Nephron progenitor cell (in vitro differentiated cells): ENCODE data around the gene CEP131.

ENCODE experiments used
- DNase-seq: peaks from one replicate; pipeline ENCODE4 v3.0.0; 2021
- H3K27ac Mint-ChIP-seq: 2 replicates; pipeline ENCODE4 v1.8.0; 2021; ENCODE audit warnings: mild to moderate bottlenecking, moderate library complexity, mixed read lengths
- H3K27me3 Mint-ChIP-seq: 2 replicates; pipeline ENCODE4 v1.8.0; 2021; ENCODE audit warnings: mild to moderate bottlenecking, low read depth, mixed read lengths; ENCODE audit not compliant: poor library complexity
- H3K36me3 Mint-ChIP-seq: 2 replicates; pipeline ENCODE4 v1.8.0; 2021; ENCODE audit warnings: low read depth, mixed read lengths
- H3K4me1 Mint-ChIP-seq: 2 replicates; pipeline ENCODE4 v1.8.0; 2021; ENCODE audit warnings: mixed read lengths
- H3K4me3 Mint-ChIP-seq: 2 replicates; pipeline ENCODE4 v1.8.0; 2021; ENCODE audit warnings: mild to moderate bottlenecking, moderate library complexity, mixed read lengths
- H3K9me3 Mint-ChIP-seq: 2 replicates; pipeline ENCODE4 v1.8.0; 2021; ENCODE audit warnings: mild to moderate bottlenecking, moderate library complexity, mixed read lengths
- TF ChIP-seq, protein P1 (sequence below): fragments of 200-600 bp; sonication (generic); IDR thresholded peaks from 2 replicates; pipeline ENCODE4 v1.5.0; 2021; ENCODE audit warnings: antibody characterized with exemption

The CEP131 gene

DNA sequence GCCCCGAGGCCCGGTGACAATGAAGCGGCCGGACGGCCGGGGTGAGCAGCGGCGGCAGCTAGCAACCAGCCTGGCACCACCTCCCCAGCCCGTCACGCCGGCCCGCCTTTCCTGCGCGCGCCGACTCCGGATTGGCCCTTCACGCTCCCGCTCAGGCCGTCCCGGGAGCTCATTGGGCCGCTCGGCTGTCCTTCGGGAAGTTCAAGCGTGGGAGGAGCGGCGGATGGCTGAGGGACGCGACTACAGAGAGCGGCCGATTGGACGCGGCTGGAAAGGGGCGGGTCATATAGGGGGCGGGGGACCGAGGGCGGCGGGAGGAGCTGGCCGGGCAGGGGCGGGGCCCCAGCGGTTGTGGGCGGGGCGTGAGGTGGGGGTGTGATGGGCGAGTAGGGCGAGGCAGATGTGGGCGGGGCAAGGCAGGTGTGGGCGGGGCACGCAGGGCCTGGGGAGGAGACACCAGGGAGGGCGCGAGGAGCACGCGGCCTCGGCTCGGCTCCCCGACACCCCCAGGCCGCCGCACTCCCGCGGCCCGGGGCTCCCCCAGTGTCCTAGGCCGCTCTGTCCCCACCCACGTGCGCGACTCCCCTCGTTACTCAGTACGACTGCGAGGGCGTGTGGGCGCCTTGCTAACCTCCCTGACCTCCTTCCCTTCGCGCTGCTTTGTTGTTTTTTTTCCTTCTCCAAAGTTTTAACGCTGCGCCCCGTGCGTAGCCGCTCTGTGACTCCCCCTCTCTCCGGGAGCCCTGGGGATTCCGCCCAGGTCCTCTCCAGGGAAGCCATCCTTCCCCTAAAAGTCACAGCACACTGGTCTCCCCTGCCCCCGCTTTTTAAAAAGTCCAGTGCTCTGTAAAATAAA lies at the start of gene CEP131:
CEP131 (minus strand) TSS at position 60 of the 856 bp plus-strand sequence. CDS start 2,909 bp downstream, outside the sequence.
- Mint-ChIP-seq H3K9me3 (peaks cover 25% of the 10 kb centered on the region), H3K36me3 (peaks cover 21% of the 10 kb centered on the region)

GRCh38 chr17:81271226-81271625 lies 48.5 kb upstream of the CEP131 start:
- H3K4me1 Mint-ChIP-seq: peaks cover 26% of the 10 kb centered on the region
- no peak overlapping the region for H3K4me3 Mint-ChIP-seq
- TF ChIP-seq, protein P1, sequence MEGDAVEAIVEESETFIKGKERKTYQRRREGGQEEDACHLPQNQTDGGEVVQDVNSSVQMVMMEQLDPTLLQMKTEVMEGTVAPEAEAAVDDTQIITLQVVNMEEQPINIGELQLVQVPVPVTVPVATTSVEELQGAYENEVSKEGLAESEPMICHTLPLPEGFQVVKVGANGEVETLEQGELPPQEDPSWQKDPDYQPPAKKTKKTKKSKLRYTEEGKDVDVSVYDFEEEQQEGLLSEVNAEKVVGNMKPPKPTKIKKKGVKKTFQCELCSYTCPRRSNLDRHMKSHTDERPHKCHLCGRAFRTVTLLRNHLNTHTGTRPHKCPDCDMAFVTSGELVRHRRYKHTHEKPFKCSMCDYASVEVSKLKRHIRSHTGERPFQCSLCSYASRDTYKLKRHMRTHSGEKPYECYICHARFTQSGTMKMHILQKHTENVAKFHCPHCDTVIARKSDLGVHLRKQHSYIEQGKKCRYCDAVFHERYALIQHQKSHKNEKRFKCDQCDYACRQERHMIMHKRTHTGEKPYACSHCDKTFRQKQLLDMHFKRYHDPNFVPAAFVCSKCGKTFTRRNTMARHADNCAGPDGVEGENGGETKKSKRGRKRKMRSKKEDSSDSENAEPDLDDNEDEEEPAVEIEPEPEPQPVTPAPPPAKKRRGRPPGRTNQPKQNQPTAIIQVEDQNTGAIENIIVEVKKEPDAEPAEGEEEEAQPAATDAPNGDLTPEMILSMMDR: no peak
- H3K9me3 Mint-ChIP-seq: peaks cover 13% of the 10 kb centered on the region
- H3K27ac Mint-ChIP-seq: no peak overlapping the region
- peaks cover 60% of the 10 kb centered on the region for H3K36me3 Mint-ChIP-seq
- peaks cover 3% of the 10 kb centered on the region for H3K27me3 Mint-ChIP-seq
- DNase-seq: no peak

More for the DNA sequence above, at the start of gene CEP131:
- TF ChIP-seq, protein P1: no peak
- H3K4me3 Mint-ChIP-seq: peak within 1 kb of the TSS; percentile 80
- H3K27ac Mint-ChIP-seq: peak within 1 kb of the TSS; percentile 30
- H3K27me3 Mint-ChIP-seq: peaks cover 4% of the 10 kb centered on the region
- DNase-seq: peak; percentile 100
- peaks cover 21% of the 10 kb centered on the region for H3K4me1 Mint-ChIP-seq

DNA sequence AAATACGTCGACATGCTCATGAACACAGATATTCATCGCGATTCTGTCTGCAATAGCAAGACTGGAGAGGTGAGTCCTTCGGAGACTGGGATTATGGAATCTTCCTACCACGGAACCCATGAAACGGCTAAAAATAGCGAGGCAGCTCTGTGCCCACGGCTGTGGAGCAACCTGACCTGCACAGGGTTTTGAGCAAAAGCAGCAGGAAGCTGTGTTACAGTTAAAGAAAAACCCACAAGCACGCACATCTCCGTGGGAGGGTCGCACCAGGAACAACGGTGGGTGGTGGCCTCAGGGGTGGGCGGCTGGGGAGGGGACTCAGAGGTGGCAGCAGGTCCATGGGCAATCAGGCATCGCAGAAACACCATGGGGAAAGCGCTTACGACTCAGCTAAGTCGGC lies 47.5 kb upstream of the CEP131 start:
- Mint-ChIP-seq H3K4me1 (peaks cover 34% of the 10 kb centered on the region), H3K27me3 (peaks cover 3% of the 10 kb centered on the region), H3K27ac (no peak overlapping the region), H3K9me3 (peaks cover 13% of the 10 kb centered on the region), H3K4me3 (no peak overlapping the region), H3K36me3 (peaks cover 62% of the 10 kb centered on the region)
- TF ChIP-seq, protein P1: no peak
- no peak for DNase-seq

DNA sequence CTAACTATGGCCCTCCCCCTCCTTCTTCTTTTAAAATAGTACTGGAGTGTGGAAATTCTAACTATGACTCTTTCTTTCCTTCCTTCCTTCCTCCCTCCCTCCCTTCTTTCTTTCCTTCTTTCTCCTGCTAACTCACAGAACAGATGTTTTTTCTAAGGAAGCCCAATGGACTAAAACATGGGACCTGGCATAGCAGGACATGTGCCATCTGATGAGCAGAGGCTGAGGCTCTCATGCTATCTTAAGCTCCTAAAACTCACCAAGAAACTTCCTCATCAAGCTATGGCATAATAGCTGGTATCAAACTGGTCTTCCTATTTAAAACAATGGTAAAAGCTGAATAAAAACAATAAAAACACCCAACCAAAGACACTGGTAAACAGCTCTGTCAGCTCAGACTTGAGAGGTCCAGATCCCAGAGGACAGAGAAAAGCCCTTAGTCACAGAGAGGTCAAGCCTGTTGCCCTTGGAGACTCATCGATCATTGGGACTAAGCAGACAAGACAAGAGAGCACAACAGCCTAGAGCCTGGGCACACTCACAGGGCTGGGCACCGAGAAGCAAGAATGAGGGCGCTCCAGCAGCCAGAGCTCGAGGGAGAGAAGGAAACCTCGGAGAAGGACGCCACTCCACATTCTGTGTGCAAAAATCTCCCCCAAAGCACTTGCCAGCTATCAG lies 44.8 kb upstream of the CEP131 start:
- TF ChIP-seq, protein P1: no peak
- H3K36me3 Mint-ChIP-seq: peaks cover 55% of the 10 kb centered on the region
- H3K4me3 Mint-ChIP-seq: no peak overlapping the region
- DNase-seq: no peak
- H3K27me3 Mint-ChIP-seq: peaks cover 3% of the 10 kb centered on the region
- peak overlapping the region; percentile 57 for H3K27ac Mint-ChIP-seq
- H3K9me3 Mint-ChIP-seq: peaks cover 13% of the 10 kb centered on the region
- H3K4me1 Mint-ChIP-seq: peaks cover 30% of the 10 kb centered on the region

GRCh38 chr17:81265576-81265975 lies 42.8 kb upstream of the CEP131 start:
- peaks cover 3% of the 10 kb centered on the region for H3K27me3 Mint-ChIP-seq
- H3K4me1 Mint-ChIP-seq: peaks cover 30% of the 10 kb centered on the region
- no peak overlapping the region for H3K4me3 Mint-ChIP-seq
- no peak for DNase-seq
- peak overlapping the region; percentile 49 for H3K27ac Mint-ChIP-seq
- TF ChIP-seq, protein P1: no peak
- peaks cover 50% of the 10 kb centered on the region for H3K36me3 Mint-ChIP-seq
- H3K9me3 Mint-ChIP-seq: peaks cover 13% of the 10 kb centered on the region
